Measurements from ENCODE around the gene CA7.

The CA7 gene

DNA sequence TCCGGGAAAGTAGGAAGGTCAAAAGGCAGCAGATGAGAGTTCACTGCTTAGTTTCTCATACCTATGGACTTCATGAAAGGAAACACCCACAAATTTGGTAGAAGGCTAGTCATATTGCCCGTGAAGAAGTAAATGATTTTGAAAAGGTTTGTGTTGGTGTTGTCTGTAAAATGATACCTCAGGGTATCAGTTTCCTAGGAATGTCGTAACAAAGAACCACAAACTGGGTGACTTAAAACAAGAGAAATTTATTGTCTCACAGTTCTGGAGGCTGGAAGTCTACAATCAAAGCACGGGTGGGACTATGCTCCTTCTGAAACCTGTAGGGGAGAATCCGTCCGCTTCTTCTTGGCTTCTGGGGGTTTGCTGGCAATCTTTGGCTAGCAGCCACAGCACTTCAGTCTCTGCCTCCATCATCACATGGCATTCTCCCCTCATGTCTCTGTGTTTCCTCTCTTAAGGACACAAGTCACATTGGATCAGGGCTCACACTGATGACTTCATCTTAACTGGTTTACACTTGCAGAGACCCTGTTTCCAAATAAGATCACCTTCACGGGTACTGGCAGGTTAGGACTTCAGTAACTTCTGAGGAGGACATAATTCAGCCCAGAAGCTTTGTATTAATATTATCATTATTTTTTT is 11.4 kb upstream of the CA7 start:
- H3K4me3 ChIP-seq (replicated peaks; ENCODE audit: low read depth, low read length) = no peak overlapping the region
- peak; percentile 10 for DNase-seq (ENCODE audit: extremely low read depth, low read depth)
- TF ChIP-seq, protein P1, sequence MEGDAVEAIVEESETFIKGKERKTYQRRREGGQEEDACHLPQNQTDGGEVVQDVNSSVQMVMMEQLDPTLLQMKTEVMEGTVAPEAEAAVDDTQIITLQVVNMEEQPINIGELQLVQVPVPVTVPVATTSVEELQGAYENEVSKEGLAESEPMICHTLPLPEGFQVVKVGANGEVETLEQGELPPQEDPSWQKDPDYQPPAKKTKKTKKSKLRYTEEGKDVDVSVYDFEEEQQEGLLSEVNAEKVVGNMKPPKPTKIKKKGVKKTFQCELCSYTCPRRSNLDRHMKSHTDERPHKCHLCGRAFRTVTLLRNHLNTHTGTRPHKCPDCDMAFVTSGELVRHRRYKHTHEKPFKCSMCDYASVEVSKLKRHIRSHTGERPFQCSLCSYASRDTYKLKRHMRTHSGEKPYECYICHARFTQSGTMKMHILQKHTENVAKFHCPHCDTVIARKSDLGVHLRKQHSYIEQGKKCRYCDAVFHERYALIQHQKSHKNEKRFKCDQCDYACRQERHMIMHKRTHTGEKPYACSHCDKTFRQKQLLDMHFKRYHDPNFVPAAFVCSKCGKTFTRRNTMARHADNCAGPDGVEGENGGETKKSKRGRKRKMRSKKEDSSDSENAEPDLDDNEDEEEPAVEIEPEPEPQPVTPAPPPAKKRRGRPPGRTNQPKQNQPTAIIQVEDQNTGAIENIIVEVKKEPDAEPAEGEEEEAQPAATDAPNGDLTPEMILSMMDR (IDR thresholded peaks at IDR 0.05; ENCODE audit: low read depth, low read length, missing control alignments) = no peak

GRCh38 chr16:66834746-66835145 is 9.5 kb upstream of the CA7 start:
- TF ChIP-seq, protein P1 (IDR thresholded peaks at IDR 0.05; ENCODE audit: low read depth, low read length, missing control alignments) = no peak
- DNase-seq (ENCODE audit: extremely low read depth, low read depth) = no peak
- no peak overlapping the region for H3K4me3 ChIP-seq (replicated peaks; ENCODE audit: low read depth, low read length)

DNA sequence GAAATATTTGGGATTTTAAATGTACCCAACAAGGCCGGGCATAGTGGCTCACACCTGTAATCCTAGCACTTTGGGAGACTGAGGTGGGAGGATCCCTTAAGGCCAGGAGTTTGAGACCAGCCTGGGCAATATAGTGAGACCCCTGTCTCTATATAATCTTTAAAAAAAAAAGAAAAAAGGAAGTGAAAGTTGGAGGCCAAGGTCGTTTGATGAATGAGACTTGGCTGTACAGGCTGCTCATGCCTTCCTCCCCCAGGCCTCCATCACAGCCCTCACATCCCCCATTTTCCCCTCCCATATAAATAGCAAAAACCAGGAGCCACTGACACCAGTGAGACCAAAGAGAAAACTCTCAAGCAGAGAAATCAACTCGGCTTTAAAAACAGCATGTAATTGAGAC is 3.3 kb upstream of the CA7 start:
- TF ChIP-seq, protein P1 (IDR thresholded peaks at IDR 0.05; ENCODE audit: low read depth, low read length, missing control alignments) = no peak
- H3K4me3 ChIP-seq (replicated peaks; ENCODE audit: low read depth, low read length) = no peak overlapping the region
- DNase-seq (ENCODE audit: extremely low read depth, low read depth) = no peak

DNA sequence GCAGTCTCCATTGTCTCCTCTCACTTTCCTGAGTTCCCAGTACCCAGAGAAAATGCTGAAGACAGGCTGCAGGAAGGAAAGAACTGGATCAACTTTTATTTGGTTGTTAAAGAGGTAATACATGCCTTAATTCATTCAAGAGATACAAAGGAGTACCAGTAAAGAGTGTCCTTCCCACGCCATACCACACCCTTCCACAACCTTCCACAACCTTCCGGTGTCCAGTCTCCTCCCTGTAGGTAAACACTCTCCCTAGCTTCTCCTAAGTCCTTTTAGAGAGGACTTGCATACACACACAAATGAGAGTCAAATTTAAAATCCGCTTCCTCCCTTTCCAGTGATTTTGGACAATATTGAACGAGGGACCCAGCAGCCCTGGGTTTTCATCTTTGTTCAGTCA is 2.8 kb upstream of the CA7 start:
- no peak overlapping the region for H3K4me3 ChIP-seq (replicated peaks; ENCODE audit: low read depth, low read length)
- TF ChIP-seq, protein P1 (IDR thresholded peaks at IDR 0.05; ENCODE audit: low read depth, low read length, missing control alignments) = no peak
- DNase-seq (ENCODE audit: extremely low read depth, low read depth) = no peak

- DNase-seq (ENCODE audit: extremely low read depth, low read depth) = no peak
- no peak overlapping the region for H3K4me3 ChIP-seq (replicated peaks; ENCODE audit: low read depth, low read length)
- TF ChIP-seq, protein P1 (IDR thresholded peaks at IDR 0.05; ENCODE audit: low read depth, low read length, missing control alignments) = no peak
Measured at GRCh38 chr16:66842765-66843164, 1.4 kb upstream of the CA7 start.

DNA sequence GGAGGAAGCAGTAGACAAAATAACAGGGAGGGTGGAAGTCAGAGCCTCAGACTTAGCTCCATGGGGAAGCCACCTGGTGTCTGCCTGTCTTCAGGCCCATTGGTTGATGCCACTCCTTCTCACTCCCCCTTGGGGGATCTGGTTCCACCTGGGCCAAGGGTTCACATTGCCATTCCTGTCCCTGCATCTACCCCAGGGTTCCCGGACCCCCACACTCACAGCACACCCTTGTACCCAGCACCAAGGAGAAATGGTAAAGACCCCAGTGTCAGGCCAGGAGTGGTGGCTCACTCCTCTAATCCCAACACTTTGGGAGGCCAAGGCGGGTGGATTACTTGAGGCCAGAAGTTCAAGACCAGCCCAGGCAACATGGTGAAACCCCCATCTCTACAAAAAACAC is 1.0 kb upstream of the CA7 start:
- no peak overlapping the region for H3K4me3 ChIP-seq (replicated peaks; ENCODE audit: low read depth, low read length)
- TF ChIP-seq, protein P1 (IDR thresholded peaks at IDR 0.05; ENCODE audit: low read depth, low read length, missing control alignments) = no peak
- DNase-seq (ENCODE audit: extremely low read depth, low read depth) = no peak

DNA sequence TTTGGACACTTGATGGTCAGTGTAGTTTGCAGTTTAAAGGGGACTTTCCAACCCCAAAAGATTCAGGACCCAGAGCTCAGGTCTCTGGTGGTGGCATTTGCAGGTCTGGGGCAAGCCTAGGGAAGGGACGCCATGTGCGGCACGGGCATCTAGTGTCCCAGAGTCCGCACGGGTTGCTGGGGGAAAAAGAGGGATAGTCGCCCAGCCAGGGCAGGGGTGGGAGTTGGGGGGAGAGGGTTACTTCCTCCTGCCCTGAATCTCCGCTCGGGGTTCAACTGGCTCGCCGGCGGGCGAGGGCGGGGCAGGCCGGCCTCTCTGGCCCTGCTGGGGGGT is 239 bp upstream of the CA7 start:
- DNase-seq (ENCODE audit: extremely low read depth, low read depth) = no peak
- peak overlapping the region; percentile 36; the same call in 1 of the 2 replicates for H3K4me3 ChIP-seq (replicated peaks; ENCODE audit: low read depth, low read length)
- TF ChIP-seq, protein P1 (IDR thresholded peaks at IDR 0.05; ENCODE audit: low read depth, low read length, missing control alignments) = no peak
